ENCODE data around the gene ZNF407. TPM values are rescaled to one million over a fixed set of nuclear protein-coding genes. Genes with fewer than 3 reads are reported as not detected.

ZNF407 gene
- total RNA-seq, 1 donor from 2014 or later, result 24.9 TPM

GRCh38 chr18:74766251-74766650 lies 168.6 kb downstream of the ZNF407 start:
- no peak for DNase-seq (ENCODE audit: low spot score in 2 of 2, unreplicated experiment in 2 of 2)
- no peaks in the 10 kb centered on the region for H3K27me3 Mint-ChIP-seq (ENCODE audit: low read depth)
- TF ChIP-seq, protein P1, sequence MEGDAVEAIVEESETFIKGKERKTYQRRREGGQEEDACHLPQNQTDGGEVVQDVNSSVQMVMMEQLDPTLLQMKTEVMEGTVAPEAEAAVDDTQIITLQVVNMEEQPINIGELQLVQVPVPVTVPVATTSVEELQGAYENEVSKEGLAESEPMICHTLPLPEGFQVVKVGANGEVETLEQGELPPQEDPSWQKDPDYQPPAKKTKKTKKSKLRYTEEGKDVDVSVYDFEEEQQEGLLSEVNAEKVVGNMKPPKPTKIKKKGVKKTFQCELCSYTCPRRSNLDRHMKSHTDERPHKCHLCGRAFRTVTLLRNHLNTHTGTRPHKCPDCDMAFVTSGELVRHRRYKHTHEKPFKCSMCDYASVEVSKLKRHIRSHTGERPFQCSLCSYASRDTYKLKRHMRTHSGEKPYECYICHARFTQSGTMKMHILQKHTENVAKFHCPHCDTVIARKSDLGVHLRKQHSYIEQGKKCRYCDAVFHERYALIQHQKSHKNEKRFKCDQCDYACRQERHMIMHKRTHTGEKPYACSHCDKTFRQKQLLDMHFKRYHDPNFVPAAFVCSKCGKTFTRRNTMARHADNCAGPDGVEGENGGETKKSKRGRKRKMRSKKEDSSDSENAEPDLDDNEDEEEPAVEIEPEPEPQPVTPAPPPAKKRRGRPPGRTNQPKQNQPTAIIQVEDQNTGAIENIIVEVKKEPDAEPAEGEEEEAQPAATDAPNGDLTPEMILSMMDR (IDR thresholded peaks at IDR 0.05; ENCODE audit: unreplicated experiment), result no peak
- no peak overlapping the region for H3K27ac Mint-ChIP-seq
- no peak overlapping the region for H3K4me3 Mint-ChIP-seq
- no peaks in the 10 kb centered on the region for H3K4me1 Mint-ChIP-seq
- peaks cover 5% of the 10 kb centered on the region for H3K36me3 Mint-ChIP-seq
- peaks cover 4% of the 10 kb centered on the region for H3K9me3 Mint-ChIP-seq

DNA sequence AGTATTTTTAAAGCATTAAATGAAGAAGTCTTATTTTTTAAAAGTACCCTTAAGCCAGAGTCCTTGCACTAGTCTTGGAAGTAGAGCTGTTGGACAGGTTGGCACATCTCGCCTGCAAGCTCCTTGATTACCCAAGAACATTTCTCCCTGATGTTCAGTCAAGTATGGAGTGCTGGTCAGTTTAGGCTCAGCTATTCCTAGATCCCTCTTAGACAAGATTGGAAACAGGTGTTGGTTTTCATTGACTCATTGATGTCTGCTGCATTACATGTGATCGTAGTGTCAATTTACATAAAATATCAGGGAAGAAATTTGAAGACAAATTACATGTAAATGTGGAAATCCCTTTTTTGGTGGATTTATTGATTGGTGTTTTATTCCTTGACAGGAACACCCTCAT lies 170.4 kb downstream of the ZNF407 start:
- Mint-ChIP-seq H3K36me3 (peaks cover 5% of the 10 kb centered on the region), H3K27ac (no peak overlapping the region), H3K4me1 (no peaks in the 10 kb centered on the region), H3K27me3 (ENCODE audit: low read depth) (no peaks in the 10 kb centered on the region), H3K4me3 (no peak overlapping the region), H3K9me3 (peaks cover 4% of the 10 kb centered on the region)
- TF ChIP-seq, protein P1 (IDR thresholded peaks at IDR 0.05; ENCODE audit: unreplicated experiment), result no peak
- DNase-seq (ENCODE audit: low spot score in 2 of 2, unreplicated experiment in 2 of 2), result no peak

DNA sequence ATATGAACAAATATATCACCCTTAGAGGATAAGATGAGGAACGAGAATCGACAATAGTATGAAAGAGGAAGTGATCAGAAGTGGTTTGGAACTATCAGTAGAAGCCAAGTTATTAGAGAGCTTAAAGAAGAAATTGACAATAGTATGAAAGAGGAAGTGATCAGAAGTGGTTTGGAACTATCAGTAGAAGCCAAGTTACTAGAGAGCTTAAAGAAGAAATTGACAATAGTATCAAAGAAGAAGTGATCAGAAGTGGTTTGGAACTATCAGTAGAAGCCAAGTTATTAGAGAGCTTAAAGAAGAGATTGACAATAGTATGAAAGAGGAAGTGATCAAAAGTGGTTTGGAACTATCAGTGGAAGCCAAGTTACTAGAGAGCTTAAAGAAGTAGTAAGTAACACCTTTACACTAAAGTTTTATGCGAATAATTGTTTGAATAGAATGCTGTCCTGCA lies 175.5 kb downstream of the ZNF407 start:
- TF ChIP-seq, protein P1 (IDR thresholded peaks at IDR 0.05; ENCODE audit: unreplicated experiment), result no peak
- Mint-ChIP-seq H3K36me3 (no peaks in the 10 kb centered on the region), H3K9me3 (no peaks in the 10 kb centered on the region), H3K4me3 (no peak overlapping the region), H3K27me3 (ENCODE audit: low read depth) (no peaks in the 10 kb centered on the region), H3K27ac (no peak overlapping the region), H3K4me1 (peaks cover 2% of the 10 kb centered on the region)
- no peak for DNase-seq (ENCODE audit: low spot score in 2 of 2, unreplicated experiment in 2 of 2)

DNA sequence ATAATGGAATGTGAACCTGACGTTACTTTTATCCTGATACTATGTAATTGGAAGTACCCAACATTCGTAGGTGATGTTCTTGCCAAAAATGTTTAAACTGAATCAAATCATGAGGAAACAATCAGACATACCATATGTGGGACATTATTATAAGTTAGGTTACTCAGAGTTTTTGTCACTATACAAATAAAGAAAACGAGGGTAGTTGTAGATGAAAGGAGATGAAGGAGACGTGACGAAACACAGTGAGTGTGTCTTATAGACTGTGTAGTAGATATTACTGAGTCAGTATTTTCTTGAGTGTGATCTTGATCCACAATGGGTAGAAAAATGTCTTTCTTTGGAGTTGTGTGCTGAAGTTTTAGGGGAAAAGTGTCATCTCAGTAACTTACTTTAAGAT lies 176.8 kb downstream of the ZNF407 start:
- H3K36me3 Mint-ChIP-seq, result no peaks in the 10 kb centered on the region
- no peaks in the 10 kb centered on the region for H3K9me3 Mint-ChIP-seq
- TF ChIP-seq, protein P1 (IDR thresholded peaks at IDR 0.05; ENCODE audit: unreplicated experiment), result no peak
- no peak overlapping the region for H3K27ac Mint-ChIP-seq
- DNase-seq (ENCODE audit: low spot score in 2 of 2, unreplicated experiment in 2 of 2), result no peak
- H3K27me3 Mint-ChIP-seq (ENCODE audit: low read depth), result no peaks in the 10 kb centered on the region
- peaks cover 4% of the 10 kb centered on the region for H3K4me1 Mint-ChIP-seq
- H3K4me3 Mint-ChIP-seq, result no peak overlapping the region

GRCh38 chr18:74775239-74775638 lies 177.6 kb downstream of the ZNF407 start:
- DNase-seq (ENCODE audit: low spot score in 2 of 2, unreplicated experiment in 2 of 2), result no peak
- no peaks in the 10 kb centered on the region for H3K27me3 Mint-ChIP-seq (ENCODE audit: low read depth)
- H3K4me3 Mint-ChIP-seq, result no peak overlapping the region
- no peak overlapping the region for H3K27ac Mint-ChIP-seq
- no peaks in the 10 kb centered on the region for H3K36me3 Mint-ChIP-seq
- TF ChIP-seq, protein P1 (IDR thresholded peaks at IDR 0.05; ENCODE audit: unreplicated experiment), result no peak
- H3K4me1 Mint-ChIP-seq, result peaks cover 4% of the 10 kb centered on the region
- no peaks in the 10 kb centered on the region for H3K9me3 Mint-ChIP-seq

All from mesothelial cell of epicardium (in vitro differentiated cells).